ENCODE data around the gene ATP5ME. TPM values are rescaled to one million over a fixed set of nuclear protein-coding genes. Genes with fewer than 3 reads are reported as not detected.
A peak's percentile ranks its signal among the peaks of the same experiment; 100 is the strongest.
"Not testable (repeated sequence)": the region's sequence is repeated elsewhere in the genome, so short reads cannot be mapped to it uniquely, and the experiment has no call there.

Gene ATP5ME
- total RNA-seq, 1 donor from 2014 or later: 230 TPM

- Mint-ChIP-seq H3K4me3 (ENCODE audit: unreplicated experiment) (peak overlapping the region; percentile 95), H3K9me3 (ENCODE audit: unreplicated experiment) (peaks cover 6% of the 10 kb centered on the region), H3K27me3 (ENCODE audit: unreplicated experiment) (peaks cover 2% of the 10 kb centered on the region), H3K36me3 (ENCODE audit: unreplicated experiment) (no peaks in the 10 kb centered on the region), H3K4me1 (ENCODE audit: low read depth, unreplicated experiment) (peaks cover 5% of the 10 kb centered on the region), H3K27ac (ENCODE audit: unreplicated experiment) (peak overlapping the region; percentile 88)
- peak; percentile 39 for DNase-seq
- TF ChIP-seq CTCF (IDR thresholded peaks at IDR 0.05; ENCODE audit: partially characterized antibody, unreplicated experiment): no peak
Observed at GRCh38 chr4:673349-674091, 556 bp downstream of the ATP5ME start.

- DNase-seq: no peak
- H3K36me3 Mint-ChIP-seq (ENCODE audit: unreplicated experiment): no peaks in the 10 kb centered on the region
- no peak overlapping the region for H3K4me3 Mint-ChIP-seq (ENCODE audit: unreplicated experiment)
- TF ChIP-seq CTCF (IDR thresholded peaks at IDR 0.05; ENCODE audit: partially characterized antibody, unreplicated experiment): no peak
- no peak overlapping the region for H3K27ac Mint-ChIP-seq (ENCODE audit: unreplicated experiment)
- H3K4me1 Mint-ChIP-seq (ENCODE audit: low read depth, unreplicated experiment): peaks cover 5% of the 10 kb centered on the region
- H3K9me3 Mint-ChIP-seq (ENCODE audit: unreplicated experiment): peaks cover 6% of the 10 kb centered on the region
- no peaks in the 10 kb centered on the region for H3K27me3 Mint-ChIP-seq (ENCODE audit: unreplicated experiment)
Observed at GRCh38 chr4:671769-672168, 2.3 kb downstream of the ATP5ME start.

DNA sequence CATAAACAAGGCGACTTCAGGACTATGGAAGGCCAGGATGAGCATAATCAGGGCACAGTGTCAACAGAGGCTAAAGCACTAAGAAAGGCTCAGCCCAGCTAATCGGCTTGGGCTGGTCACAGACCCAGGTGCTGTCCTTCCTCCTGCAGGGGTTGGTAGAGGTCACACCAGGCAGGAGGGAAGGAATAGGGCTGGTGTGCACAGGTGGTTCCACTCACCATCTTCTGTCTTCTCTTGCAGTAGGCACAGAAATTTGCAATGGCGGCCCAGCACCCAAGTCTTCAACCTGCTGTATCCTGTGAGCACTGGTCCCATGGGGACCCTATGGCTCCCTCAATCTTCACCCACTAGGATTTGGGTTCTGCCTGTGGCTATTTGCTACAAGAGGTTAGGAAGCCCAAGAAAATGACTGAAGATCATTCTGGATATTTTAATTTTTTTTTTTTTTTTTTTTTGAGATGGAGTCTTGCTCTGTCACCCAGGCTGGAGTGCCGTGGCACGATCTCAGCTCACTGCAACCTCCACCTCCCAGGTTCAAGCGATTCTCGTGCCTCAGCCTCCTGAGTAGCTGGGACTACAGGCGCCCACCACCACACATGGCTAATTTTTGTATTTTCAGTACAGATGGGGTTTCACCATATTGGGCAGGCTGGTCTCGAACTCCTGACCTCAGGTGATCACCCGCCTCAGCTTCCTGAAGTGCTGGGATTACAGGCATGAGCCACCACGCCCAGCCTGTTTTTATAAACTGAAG lies 4.1 kb downstream of the ATP5ME start:
- not testable (repeated sequence) for H3K36me3 Mint-ChIP-seq (ENCODE audit: unreplicated experiment); H3K27ac Mint-ChIP-seq (ENCODE audit: unreplicated experiment); H3K27me3 Mint-ChIP-seq (ENCODE audit: unreplicated experiment); H3K4me3 Mint-ChIP-seq (ENCODE audit: unreplicated experiment); H3K4me1 Mint-ChIP-seq (ENCODE audit: low read depth, unreplicated experiment); DNase-seq; H3K9me3 Mint-ChIP-seq (ENCODE audit: unreplicated experiment)

- not testable (repeated sequence) for H3K27ac Mint-ChIP-seq (ENCODE audit: unreplicated experiment); H3K9me3 Mint-ChIP-seq (ENCODE audit: unreplicated experiment); H3K27me3 Mint-ChIP-seq (ENCODE audit: unreplicated experiment); H3K4me3 Mint-ChIP-seq (ENCODE audit: unreplicated experiment); H3K4me1 Mint-ChIP-seq (ENCODE audit: low read depth, unreplicated experiment); DNase-seq; H3K36me3 Mint-ChIP-seq (ENCODE audit: unreplicated experiment)
Observed at GRCh38 chr4:668219-668618, 5.9 kb downstream of the ATP5ME start.

DNA sequence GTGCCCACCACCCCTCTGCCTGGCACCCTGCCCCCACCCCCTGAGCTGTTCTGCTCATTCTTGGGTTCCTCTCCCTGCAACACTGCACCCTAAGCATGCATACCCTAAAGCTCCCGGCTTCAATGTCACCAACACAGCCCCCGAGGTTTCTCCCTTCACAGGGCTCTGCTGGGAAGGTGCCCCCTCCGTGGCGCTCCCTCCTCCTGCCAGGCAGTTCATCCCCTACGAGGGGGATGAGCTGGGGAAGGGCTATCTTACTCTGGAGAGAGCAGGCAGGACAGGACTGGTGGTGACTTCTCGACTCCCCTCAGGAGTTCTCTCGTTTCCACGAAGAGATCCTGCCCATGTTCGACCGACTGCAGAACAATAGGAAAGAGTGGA lies 6.5 kb downstream of the ATP5ME start:
- no peak for DNase-seq
- H3K27ac Mint-ChIP-seq (ENCODE audit: unreplicated experiment): peak overlapping the region; percentile 22
- no peaks in the 10 kb centered on the region for H3K36me3 Mint-ChIP-seq (ENCODE audit: unreplicated experiment)
- TF ChIP-seq CTCF (IDR thresholded peaks at IDR 0.05; ENCODE audit: partially characterized antibody, unreplicated experiment): no peak
- H3K4me3 Mint-ChIP-seq (ENCODE audit: unreplicated experiment): no peak overlapping the region
- H3K27me3 Mint-ChIP-seq (ENCODE audit: unreplicated experiment): peaks cover 8% of the 10 kb centered on the region
- H3K4me1 Mint-ChIP-seq (ENCODE audit: low read depth, unreplicated experiment): no peaks in the 10 kb centered on the region
- H3K9me3 Mint-ChIP-seq (ENCODE audit: unreplicated experiment): no peaks in the 10 kb centered on the region

Data from glutamatergic neuron (in vitro differentiated cells).